Stimulated activated CD8-positive, alpha-beta memory T cell treated with anti-CD3 and anti-CD28 coated beads, Interleukin-12 subunit alpha, Interleukin-12 subunit beta, amount 100 ng/mL, for 1 hour (primary cell): Measurements from ENCODE around the gene PARD3.

ENCODE experiments used
- DNase-seq: peaks from one replicate; pipeline ENCODE4 v3.0.0-alpha.2; 2020; ENCODE audit warnings: low read depth

The PARD3 gene

DNA sequence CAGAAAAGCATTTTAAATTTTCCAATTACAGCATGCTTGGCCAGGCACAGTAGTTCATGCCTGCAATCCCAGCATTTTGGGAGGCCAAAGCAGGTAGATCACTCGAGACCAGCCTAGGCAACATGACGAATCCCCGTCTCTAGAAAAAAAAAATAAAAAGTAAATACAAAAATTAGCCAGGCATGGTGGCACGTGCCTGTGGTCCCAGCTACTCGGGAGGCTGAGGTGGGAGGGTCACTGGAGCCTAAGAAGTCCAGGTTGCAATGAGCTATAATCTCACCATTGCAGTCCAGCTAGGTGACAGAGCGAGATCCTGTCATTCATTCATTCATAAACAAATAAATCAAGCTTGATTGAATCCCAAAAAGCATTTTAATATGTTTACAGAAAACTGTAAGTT lies 234.9 kb downstream of the PARD3 start:
- no peak for DNase-seq

DNA sequence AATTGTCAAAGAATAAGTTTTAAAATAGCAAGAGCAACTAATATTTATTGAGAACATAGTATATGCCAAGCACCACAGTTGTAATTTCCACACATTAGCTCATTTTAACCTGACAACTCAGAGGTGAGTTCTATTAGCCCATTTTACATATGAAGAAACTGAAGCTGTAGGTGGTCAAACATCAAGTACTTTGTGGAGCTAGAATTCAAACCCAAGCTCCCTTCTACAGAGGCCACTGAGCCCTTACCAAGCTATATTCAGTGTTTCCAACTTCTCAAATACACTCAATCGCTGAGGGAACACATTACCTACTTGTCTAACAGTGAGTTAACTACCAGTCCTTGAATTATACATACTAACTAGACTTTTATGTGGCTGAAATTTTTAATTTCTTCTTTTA lies 236.6 kb downstream of the PARD3 start:
- DNase-seq = no peak

- DNase-seq = no peak
These were observed 238.3 kb downstream of the PARD3 start for GRCh38 chr10:34576797-34577196.

DNA sequence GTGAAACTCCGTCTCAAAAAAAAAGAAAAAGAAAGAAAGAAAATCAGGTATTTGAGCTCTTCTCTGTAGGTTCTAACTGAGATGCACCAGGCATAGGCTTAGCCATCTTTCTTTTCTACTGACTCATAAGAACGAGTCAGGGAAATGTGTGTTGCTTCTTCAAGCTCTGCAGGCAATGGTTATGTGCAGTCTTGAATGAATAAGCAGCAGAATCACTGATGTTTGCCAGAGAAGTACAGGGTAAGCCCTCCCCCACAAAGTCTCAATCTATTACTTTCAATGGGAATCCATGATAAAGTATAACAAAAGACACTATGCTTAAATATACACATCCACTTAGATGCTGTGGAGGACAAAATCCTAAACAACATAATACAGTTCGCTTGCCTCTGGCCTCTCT lies 239.2 kb downstream of the PARD3 start:
- no peak for DNase-seq

DNA sequence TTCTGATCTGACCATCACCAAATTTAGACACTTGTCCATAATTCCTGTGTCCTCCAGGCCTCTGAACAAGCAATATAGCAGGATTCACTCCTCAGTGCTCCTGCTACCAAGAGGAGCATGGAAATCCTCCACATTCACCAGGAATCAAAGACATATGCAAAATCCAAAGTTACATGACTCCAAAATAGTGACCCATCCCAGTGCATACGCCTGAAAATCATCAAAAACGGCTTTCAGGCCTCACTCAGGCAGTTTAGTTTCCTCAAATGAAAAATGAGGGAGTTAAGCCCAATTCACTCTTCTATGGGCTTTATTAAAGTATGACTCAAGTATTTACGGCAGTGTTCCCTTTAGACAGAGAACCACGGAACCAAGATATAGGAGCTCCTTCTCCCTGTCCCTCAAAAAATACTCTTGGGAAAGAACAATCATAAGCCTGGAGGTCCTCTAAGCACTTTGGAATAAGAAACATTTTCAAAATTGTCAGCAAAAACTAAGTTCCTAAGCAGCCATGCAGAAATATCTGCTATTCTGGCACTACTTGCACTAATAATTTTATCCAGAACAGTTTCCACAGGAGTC lies 240.7 kb downstream of the PARD3 start:
- DNase-seq = no peak

DNA sequence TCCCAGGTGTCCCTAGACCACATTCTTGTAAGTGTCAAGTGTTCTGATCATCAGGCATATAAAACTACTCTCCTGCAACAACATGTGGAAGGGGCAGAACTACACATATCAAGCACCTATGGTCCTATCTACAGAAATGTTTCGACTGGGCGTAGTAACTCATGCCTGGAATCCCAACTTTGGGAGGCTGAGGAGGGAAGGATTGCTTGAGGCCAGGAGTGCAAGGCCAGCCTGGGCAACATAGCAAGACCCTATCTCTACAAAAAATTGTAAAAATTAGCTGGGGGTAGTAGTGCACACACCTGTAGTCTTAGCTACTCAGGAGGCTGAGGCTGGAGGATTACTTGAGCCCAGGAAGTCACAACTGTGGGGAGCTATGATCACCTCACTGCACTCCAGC lies 244.2 kb downstream of the PARD3 start:
- no peak for DNase-seq

- DNase-seq = no peak
These were observed 247.3 kb downstream of the PARD3 start for GRCh38 chr10:34567659-34568253.

- no peak for DNase-seq
These were observed 249.2 kb downstream of the PARD3 start for GRCh38 chr10:34565934-34566333.

GRCh38 chr10:34558093-34558583 lies 257.0 kb downstream of the PARD3 start:
- DNase-seq = no peak

DNA sequence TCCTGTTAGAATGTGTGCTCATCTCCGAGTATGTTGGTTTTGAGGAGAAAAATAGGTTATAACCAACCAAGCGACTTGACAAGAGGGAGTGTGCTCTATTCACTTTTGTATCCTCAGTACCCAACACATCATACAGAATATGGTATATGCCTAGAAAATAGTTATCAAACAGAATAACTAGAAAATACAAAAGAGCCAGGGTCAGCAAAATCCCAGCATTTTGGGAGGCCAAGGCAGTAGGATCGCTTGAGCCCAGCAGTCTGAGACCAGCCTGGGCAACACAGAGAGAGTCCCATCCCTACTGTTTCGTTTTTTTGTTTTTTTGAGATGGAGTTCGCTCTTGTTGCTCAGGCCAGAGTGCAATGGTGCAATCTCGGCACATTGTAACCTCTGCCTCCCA lies 257.9 kb downstream of the PARD3 start:
- no peak for DNase-seq

- DNase-seq = no peak
These were observed 259.4 kb downstream of the PARD3 start for GRCh38 chr10:34555653-34556052.

- DNase-seq = no peak
These were observed 261.3 kb downstream of the PARD3 start for GRCh38 chr10:34553747-34554146.

- DNase-seq = no peak
These were observed 263.8 kb downstream of the PARD3 start for GRCh38 chr10:34551295-34551694.

DNA sequence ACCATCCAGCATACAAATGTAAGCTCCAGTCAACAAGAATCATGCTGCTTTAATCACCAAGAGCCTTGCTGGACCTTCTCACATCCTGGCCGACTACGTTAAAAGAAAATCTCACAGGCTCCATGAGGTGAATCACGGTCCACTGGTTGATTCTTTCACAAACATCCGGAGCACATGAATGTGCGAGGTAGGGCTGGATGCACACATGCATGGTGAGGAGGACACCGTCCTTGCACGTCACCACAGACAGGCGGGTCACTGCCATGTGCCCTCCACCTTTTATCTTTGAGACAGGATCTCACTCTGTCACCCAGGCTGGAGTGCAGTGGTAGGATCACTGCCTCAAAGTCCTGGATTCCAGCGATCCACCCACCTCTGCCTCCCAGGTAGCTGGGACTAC lies 265.1 kb downstream of the PARD3 start:
- DNase-seq = no peak

DNA sequence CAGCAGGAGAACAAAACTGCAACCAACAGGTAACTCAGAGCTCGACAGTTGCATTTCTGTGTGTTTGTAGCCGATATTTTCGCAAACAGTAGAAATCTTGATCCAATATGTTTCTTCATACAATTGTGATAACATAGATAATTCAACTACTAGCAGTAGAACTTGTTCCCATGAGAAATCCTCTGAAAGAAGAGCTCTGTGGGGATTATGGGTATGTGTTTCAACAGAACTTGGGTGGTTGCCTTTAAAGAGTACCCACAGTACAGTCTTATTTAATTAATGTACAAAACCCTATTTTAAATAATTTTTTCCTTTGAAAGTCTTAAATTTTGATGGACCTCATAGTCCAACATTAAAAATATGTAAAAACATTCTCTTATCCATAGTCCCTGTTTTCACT lies 266.1 kb downstream of the PARD3 start:
- no peak for DNase-seq

DNA sequence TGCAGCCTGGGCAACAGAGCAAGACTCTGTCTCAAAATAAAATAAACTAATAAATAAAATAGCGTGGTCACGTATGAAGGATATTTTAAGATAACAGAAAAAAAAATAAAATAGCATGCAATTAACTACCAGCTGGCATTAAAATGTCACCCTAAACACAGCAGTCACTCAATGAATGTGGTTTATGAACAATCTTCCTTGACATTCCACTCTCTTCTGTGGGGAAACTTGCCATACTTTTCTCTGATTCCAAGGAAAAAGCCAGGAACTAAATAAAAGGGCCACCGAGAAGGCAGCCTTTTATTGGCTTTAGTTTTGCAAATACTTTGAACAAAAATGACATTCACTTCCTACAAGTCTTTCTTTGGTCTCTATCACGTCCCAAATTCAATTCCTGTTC lies 266.6 kb downstream of the PARD3 start:
- no peak for DNase-seq

DNA sequence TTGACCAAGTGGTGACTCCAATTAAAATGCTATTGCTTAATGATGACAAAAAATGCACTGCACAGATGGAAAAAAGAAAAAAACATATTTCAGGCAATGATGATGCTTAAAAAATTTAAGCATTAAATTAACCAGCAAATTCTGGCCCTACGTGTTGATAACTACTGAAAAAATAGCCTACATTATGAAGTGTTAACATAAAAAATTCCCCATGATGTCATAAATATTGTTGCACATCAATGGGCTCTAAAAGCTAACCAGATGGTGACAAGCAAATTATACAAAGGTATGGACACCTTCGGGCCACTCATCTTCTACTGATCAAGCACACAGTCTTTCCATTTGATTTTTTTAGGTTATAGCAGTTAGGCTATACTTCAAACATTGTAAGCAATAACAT lies 267.4 kb downstream of the PARD3 start:
- DNase-seq = no peak

DNA sequence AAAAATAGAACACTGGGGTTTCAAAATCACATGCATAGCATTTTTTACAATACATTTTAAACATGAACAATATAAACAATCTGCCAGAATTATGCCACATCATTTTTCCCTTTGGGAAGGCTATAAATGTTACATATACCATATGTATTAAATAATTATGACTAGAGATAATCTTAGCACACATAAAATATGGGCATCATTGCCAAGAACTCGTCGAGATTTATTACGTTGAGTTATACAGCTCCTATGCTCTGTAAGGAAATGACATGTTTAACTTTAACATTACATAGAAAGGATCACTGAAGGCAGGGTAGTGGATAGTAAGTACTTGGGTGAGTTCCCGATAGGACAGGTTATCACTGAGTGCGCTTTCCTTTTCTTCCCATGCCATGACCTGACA lies 267.8 kb downstream of the PARD3 start:
- DNase-seq = no peak

DNA sequence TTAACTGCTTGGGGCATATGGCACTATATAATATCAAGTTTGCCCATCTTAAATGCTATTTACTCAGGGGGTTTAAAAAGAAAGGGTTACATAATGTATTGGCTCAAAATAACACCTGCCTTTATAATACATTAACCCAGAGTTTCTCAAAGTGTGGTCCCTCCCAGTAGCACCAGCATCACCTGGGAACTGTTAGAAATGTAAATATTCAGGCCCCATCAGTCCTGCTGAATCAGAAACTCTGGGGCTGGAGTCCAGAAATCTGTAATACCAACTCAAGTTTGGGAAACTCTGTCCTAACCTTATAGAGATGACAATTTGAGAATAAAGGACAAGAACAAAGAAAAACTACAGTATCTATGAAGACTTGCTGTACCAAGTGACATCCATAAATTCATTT lies 270.7 kb downstream of the PARD3 start:
- no peak for DNase-seq

DNA sequence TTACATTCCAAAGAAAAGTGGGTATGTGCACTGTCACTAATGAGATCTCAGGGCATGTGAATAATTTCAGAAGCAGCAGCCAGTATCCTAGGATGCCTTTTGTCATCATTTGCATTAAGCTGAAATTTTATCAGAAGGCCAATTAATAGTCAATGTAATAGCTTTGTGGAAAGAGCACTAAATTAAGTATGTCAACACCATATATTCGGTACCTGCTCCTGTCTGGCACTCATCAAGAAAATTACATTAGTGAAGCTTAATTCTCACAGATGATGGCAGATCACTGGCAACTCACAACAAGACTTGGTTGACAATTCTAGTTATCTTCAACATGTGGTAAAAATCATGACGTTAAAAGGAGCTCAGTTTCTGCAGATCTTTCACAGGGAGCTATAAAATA lies 271.4 kb downstream of the PARD3 start:
- DNase-seq = no peak

GRCh38 chr10:34540492-34540891 lies 274.6 kb downstream of the PARD3 start:
- no peak for DNase-seq

- no peak for DNase-seq
These were observed 275.4 kb downstream of the PARD3 start for GRCh38 chr10:34539533-34540315.

DNA sequence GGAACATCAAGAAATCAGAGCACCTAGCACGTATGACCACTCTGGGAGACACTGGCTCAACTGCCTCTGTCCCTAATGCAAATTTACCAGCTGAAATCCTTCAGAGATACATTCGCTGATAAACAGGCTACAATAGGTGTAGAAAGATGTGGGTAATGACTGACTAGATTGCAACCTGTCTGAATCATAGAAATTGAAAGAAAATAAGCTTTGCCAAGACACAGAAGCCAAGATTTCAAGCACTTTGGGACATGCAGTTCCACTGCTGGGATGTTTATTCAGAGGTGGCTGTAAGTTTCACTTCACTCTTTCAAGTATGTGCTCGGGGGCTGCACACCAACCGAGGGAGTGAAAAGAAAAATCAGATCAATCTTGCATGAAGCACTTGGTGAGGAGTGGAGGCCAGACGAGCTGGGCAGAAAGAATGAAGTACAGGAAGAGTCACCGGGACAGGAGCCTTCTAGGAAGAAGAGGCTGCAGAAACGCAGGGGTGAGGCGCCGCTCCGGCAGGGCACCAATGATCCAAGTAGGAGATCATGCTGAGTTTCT lies 276.7 kb downstream of the PARD3 start:
- no peak for DNase-seq
